ENCODE results near the gene BABAM2.

Gene BABAM2

DNA sequence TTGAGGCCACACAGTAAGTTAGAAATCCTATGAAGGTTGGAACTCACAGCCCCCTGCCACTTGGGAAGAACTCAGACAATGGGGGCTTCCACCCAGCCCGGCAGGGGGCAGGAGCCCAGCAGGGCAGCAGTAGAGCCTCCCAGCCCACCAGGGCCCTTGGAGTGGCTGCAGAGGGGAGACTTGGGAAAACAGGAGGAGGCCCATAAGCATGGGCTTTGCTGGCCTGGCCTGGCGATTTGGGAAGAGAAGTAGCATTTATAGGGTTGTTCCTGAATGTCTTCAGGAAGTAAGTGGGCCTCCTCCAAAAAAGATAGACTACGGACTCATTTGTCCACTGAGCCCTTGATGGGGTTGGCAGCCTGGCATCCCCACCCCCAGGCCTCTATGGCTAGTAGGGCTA, 484.7 kb downstream of the BABAM2 start:
- DNase-seq (ENCODE audit: low read depth in 3 of 3) = no peak

DNA sequence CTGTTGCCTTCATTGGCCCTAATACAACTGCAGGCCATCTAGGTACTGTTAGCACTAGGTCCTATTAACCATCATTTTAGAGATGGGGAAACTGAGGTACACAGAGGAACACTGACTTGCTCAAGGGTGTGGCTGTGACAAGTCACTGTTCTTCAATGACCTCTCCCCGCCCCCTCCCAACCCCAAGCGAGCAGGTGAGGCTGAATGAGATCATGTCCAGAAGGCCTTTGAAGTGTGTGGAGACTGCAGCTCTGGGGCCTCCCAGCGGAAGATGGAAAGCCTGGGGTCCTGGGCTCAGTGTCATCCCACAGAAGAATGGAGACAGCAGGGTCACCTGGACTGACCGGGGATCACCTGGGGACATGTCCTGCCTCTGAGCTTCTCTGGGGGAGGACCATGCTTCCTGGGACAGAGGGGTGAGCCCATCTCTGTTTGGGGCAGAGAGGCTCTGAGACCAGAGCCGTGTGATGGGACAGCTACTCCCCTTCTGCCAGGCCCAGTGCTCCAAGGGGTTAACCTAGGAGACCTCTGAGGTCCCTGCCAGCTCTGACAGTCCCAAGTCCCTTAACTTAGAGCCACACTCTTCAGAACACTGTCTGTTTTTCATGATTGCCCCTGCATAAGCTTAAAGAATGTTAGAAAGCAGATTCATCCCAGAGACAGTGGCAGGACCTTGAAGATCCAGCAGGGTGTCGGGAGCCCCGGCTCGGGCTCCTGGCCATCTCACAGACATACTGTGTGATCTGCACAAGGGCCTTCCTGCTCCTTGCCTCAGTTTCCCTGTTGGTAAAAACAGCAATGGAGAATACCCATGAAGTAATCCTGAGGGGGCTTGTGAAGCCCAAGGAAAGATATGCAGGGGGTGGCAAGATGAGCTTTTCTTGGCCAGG, 485.5 kb downstream of the BABAM2 start:
- DNase-seq (ENCODE audit: low read depth in 3 of 3) = no peak

DNA sequence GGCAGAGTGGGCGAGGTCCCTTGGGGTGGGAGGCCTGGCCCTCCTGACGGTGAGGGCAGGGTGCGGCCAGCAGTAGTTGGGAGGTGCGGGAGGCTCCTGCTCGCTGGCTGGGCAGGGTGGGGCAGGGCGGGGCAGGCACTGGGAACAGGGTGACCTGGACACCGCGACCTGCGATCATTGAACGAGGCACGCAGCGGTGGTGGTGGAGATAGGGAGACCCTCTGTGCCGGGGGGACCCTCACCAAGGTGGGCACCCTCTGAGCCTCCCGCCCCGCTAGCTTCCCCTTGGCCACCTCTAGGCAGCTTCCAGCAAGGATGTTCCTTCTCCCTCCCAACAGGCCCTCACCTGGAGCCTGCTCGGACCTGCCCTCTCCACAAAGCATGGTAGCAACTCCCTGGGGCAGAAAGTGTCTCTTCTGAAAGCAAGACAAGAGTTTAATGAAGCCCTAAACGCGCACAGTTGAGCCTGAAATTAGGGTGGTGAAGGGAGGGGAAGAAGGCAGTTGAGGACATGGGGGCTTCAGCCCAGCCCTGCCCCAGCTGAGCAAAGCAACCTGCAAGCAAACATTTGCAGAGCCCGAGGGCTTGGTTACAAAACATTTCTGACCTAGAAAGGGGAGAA, 486.8 kb downstream of the BABAM2 start:
- no peak for DNase-seq (ENCODE audit: low read depth in 3 of 3)

DNA sequence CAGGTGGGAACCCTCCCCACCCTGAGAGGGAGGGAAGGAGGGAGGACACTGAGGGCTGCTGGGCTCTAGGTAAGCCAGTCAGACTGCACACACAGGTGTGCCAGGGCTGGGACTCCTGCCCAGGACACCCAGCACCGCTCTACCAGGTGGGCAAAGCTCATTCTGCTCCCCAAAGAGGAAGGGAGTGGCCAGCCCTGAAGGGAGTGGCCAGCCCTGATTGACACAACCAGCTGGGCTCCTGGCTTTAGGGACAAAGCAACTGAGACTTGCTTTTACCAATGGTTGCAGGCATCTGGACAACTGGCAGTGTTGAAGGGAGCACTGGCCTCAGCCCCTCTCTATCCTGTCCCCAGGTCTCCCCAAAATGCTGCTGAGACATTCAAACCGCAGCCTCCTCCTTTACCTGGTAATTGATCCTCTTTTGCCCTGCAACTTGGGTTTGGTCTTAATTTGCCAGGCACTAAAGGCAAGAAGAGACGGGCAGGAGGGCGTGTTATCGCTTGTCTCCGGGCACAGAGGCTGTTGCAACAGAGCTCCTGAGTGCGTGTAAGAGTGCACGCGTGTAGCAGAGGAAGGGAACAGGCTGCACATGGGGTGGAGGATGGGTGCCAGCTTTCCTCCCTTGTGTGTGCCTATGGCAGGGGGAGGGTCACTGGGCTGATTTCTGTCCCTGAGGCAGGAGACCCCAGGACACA, 487.6 kb downstream of the BABAM2 start:
- no peak for DNase-seq (ENCODE audit: low read depth in 3 of 3)

DNA sequence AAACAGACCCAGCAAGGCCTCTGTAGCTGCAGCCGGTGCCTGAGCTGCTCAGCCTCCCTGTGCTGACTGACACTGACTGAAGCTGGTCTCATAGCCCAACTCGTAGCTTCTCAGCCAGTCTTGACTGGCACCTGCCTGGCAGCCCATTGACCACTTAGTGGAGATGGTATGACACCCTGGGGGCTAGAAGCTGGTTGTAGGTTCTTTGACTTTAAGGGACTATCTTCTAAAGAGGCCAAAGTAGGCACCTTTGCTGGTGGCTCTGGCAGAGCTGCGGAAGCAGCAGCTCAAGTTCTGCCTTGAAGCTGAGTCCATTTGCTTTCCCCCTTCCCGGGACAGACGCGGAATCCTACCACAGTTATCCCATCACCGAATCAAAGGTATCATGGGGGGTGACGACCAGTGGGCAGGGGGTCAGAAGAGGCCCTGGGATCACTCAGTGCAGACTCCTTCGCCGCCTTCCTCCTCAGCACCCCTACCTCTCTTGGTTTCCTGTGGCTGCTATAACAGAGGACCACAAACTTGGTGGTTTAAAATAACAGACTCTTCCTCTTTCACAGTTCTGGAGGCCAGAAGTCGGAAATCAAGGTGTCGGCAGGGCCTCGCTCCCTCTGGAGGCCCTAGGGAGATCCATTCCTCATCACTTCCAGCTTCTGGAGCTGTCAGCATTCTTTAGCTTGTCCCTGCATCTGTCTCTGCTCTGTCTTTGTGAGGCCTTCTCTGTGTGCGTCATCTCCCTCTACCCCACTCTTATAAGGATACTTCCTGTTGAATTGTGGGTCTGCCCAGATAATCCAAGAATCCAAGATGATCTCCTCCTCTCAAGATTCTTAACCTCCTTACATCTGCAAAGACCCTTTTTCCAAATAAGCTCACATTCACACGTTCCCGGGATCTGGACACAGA, 488.4 kb downstream of the BABAM2 start:
- no peak for DNase-seq (ENCODE audit: low read depth in 3 of 3)

DNA sequence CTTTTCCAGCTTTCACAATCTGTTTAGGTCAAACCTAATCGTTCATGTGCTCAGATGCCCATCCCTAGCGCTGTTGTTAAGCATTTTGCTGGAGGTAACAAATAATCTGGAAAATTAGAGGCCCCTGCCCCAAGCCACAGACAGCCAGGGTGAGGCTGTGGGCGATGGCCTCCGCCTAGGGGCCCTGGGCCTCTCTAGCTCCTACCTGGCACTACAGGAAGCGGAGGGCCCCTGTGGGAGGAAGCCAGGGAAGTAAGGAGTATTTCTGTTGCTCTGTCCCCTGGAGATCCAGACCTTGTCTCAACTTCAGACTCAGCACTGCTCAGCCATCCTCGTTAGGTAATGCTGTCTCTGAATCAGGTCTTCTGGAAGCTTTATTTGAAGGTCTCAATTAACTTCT, 489.7 kb downstream of the BABAM2 start:
- DNase-seq (ENCODE audit: low read depth in 3 of 3) = no peak

DNA sequence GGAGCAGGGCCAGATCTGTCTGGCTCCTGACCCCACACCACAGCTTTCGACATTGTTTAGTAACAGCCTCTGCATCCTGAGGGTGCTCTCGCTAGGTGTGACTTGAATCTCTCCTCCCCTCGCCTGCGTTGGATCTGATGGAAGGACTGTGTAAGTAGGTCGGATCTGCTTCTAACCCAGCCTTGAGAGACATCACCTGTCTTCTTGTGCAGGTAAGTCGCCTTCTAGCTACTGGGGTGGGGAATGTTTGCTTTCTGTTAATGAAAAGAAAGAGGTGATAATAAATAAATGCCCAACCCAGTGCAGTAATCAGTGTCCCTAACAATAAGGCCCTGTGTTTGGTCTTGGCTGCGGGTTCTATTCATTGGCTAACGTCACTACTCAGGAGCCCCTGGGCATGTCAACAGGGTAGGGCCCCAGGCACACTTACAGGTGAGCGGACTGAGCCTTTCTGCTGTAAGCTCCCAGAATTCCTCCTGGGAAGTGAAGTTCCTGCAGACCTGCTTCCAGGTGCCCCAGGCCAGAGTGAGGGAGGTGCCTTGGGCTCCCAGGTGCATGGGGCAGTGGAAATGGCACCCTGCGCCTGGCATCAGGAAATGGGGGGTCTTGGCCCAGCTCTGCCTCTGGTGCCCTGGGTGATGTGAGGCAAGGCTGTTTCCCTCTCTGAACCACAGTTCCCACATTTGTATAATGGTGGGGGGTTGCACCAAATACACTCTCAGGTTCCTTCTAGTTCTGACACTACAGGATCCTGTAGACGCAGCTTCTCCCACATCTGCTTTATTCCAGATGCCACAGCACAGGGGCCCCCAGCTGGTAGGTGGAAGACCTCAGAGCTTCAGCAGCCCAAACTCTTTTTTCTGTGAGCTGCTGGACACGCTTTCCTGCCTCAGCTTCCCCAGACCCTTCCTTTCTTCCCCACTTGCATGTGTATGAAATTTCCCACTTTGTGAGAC, 491.0 kb downstream of the BABAM2 start:
- no peak for DNase-seq (ENCODE audit: low read depth in 3 of 3)

DNA sequence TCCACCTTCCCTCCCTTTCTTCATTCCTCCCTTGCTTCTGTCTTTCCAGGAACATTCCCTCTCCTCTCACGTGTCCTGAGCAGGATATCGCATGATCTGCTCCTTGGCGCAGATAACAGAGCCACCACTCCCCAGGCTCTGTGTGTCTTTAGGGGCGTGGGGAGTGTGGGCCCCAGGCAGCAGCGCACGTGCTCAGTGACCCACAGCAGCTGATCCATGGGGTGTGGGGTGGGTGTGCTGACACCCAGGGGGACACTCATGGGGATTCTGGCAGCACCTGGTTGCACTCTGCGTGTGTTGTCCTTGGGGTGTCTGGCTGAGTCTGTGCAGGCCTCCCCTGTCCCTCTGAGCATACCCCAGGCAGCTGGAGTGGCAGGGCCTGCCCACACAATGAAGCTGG, 492.2 kb downstream of the BABAM2 start:
- no peak for DNase-seq (ENCODE audit: low read depth in 3 of 3)

DNA sequence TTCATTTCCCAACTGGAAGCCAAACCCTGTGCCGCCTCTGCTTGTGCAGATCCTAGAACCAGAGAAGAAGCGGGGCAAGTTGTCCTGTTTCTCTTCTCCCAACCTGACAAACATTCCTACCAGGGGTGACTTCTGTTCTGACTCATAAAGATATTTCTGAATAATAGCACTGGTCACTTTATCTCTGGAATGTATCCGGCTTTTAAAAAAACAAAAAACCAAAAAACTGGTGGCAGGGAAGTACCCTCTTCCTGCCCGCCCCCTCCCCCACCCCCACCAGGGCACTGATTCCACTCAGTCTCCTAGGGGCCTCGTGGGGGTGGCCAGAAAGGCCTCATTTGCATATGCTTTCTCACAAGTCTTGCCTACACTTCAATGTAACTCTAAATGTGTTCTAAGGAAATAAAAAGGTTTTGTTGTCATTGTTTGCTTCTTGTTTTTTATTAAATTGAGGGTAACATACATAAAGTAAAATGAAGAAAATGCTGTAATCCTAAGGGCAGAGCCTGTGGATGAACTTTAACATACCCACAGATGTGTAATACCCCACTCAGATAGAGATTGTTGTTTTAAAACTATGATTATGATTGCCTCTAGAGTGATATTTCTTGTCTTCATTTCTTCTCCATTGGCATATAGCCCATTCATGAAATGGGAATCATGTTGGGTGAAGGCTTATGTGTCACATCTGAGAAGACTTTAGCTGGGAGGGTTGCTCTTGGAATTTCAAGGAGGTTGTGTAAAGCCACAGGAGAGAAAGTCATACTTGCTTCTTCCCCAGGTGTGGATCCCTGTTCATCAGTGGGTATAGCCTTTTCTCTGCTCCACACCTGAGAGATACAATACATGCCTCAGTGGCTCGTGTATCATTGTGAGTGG, 496.8 kb downstream of the BABAM2 start:
- no peak for DNase-seq (ENCODE audit: low read depth in 3 of 3)
